Islet precursor cell (in vitro differentiated cells): ENCODE measurements around the gene ITGB8.

Experiments
- DNase-seq: peaks from one replicate; pipeline ENCODE4 v3.0.0-alpha.2; 2018

ITGB8 gene

GRCh38 chr7:20310301-20310700, 20.4 kb upstream of the ITGB8 start:
- DNase-seq, result no peak

- DNase-seq, result no peak
Observed at GRCh38 chr7:20310963-20311742, 19.5 kb upstream of the ITGB8 start.

GRCh38 chr7:20311743-20312042, 19.0 kb upstream of the ITGB8 start:
- no peak for DNase-seq

GRCh38 chr7:20312562-20312961, 18.1 kb upstream of the ITGB8 start:
- no peak for DNase-seq

GRCh38 chr7:20313626-20314025, 17.1 kb upstream of the ITGB8 start:
- no peak for DNase-seq

- no peak for DNase-seq
Observed at GRCh38 chr7:20314198-20314597, 16.5 kb upstream of the ITGB8 start.

- no peak for DNase-seq
Observed at GRCh38 chr7:20316706-20317105, 14.0 kb upstream of the ITGB8 start.

GRCh38 chr7:20317413-20317812, 13.3 kb upstream of the ITGB8 start:
- no peak for DNase-seq

- DNase-seq, result no peak
Observed at GRCh38 chr7:20318933-20319332, 11.8 kb upstream of the ITGB8 start.

- DNase-seq, result no peak
Observed at GRCh38 chr7:20320322-20320721, 10.4 kb upstream of the ITGB8 start.

- DNase-seq, result no peak
Observed at GRCh38 chr7:20320786-20321185, 9.9 kb upstream of the ITGB8 start.

- no peak for DNase-seq
Observed at GRCh38 chr7:20323595-20323994, 7.1 kb upstream of the ITGB8 start.

GRCh38 chr7:20326342-20326741, 4.4 kb upstream of the ITGB8 start:
- DNase-seq, result no peak

- DNase-seq, result no peak
Observed at GRCh38 chr7:20327055-20327454, 3.6 kb upstream of the ITGB8 start.

GRCh38 chr7:20328027-20328426, 2.7 kb upstream of the ITGB8 start:
- no peak for DNase-seq

GRCh38 chr7:20328692-20329091, 2.0 kb upstream of the ITGB8 start:
- DNase-seq, result no peak

GRCh38 chr7:20329389-20330238, 1.1 kb upstream of the ITGB8 start:
- peak; percentile 92 for DNase-seq

GRCh38 chr7:20330928-20331909, 519 bp downstream of the ITGB8 start:
- DNase-seq, result peak; percentile 80

GRCh38 chr7:20331910-20332813, 1.5 kb downstream of the ITGB8 start:
- no peak for DNase-seq

- DNase-seq, result no peak
Observed at GRCh38 chr7:20338285-20338684, 7.6 kb downstream of the ITGB8 start.

- DNase-seq, result peak; percentile 84
Observed at GRCh38 chr7:20340839-20341238, 10.1 kb downstream of the ITGB8 start.

GRCh38 chr7:20343205-20343604, 12.5 kb downstream of the ITGB8 start:
- no peak for DNase-seq
